Loucy (cell line): ENCODE measurements around the gene CYB5R3.
"Not testable (repeated sequence)": the region's sequence is repeated elsewhere in the genome, so short reads cannot be mapped to it uniquely, and the experiment has no call there.

Source experiments
- H2AFZ ChIP-seq: fragments of 200-600 bp; sonication (generic); 2 replicates; pipeline ENCODE4 v1.6.0; 2016; ENCODE audit warnings: antibody characterized with exemption, mild to moderate bottlenecking, low read length, moderate library complexity
- H3F3A ChIP-seq: fragments of 200-600 bp; 2 replicates; pipeline ENCODE4 v1.6.0; 2016; ENCODE audit warnings: antibody characterized with exemption, low read depth, mild to moderate bottlenecking
- H3K27me3 ChIP-seq: fragments of 200-600 bp; sonication (generic); 2 replicates; pipeline ENCODE4 v1.6.1; 2014; ENCODE audit warnings: low read length, mild to moderate bottlenecking; ENCODE audit not compliant: insufficient read depth, poor library complexity, severe bottlenecking
- H3K36me3 ChIP-seq: fragments of 200-600 bp; sonication (generic); 2 replicates; pipeline ENCODE4 v1.6.1; 2016; ENCODE audit warnings: low read length; ENCODE audit not compliant: insufficient read depth
- H3K4me1 ChIP-seq: fragments of 200-600 bp; sonication (generic); 2 replicates; pipeline ENCODE4 v1.5.1; 2014; ENCODE audit warnings: low read length, mild to moderate bottlenecking; ENCODE audit not compliant: insufficient read depth, poor library complexity, severe bottlenecking
- H3K4me2 ChIP-seq: fragments of 200-600 bp; sonication (generic); 2 replicates; pipeline ENCODE4 v1.6.0; 2014; ENCODE audit warnings: antibody characterized with exemption, low read length, low read depth, mild to moderate bottlenecking; ENCODE audit not compliant: poor library complexity, severe bottlenecking
- H3K4me3 ChIP-seq: fragments of 200-600 bp; sonication (generic); 2 replicates; pipeline ENCODE4 v1.5.1; 2014; ENCODE audit warnings: low read length, mild to moderate bottlenecking, mixed read lengths; ENCODE audit not compliant: poor library complexity, severe bottlenecking
- H3K79me2 ChIP-seq: fragments of 200-600 bp; sonication (generic); 2 replicates; pipeline ENCODE4 v1.6.1; 2014; ENCODE audit warnings: low read length; ENCODE audit not compliant: insufficient read depth
- H3K9ac ChIP-seq: fragments of 200-600 bp; sonication (generic); 2 replicates; pipeline ENCODE4 v1.6.0; 2014; ENCODE audit warnings: mild to moderate bottlenecking, low read depth, low read length, moderate library complexity; ENCODE audit not compliant: poor library complexity, severe bottlenecking
- H3K9me2 ChIP-seq: fragments of 200-600 bp; sonication (generic); replicated peaks from 2 replicates; pipeline ENCODE4 v1.6.1; 2016; ENCODE audit warnings: low read depth, low read length, mixed read lengths
- H3K9me3 ChIP-seq: fragments of 200-600 bp; sonication (generic); 2 replicates; pipeline ENCODE4 v1.6.1; 2014; ENCODE audit warnings: mild to moderate bottlenecking, antibody characterized with exemption, low read length, low read depth; ENCODE audit not compliant: insufficient read depth
- H4K20me1 ChIP-seq: fragments of 200-600 bp; sonication (generic); 2 replicates; pipeline ENCODE4 v1.6.0; 2014; ENCODE audit warnings: antibody characterized with exemption, low read length, mild to moderate bottlenecking; ENCODE audit not compliant: insufficient read depth, poor library complexity, severe bottlenecking
- EZH2phosphoT487 ChIP-seq: fragments of 200-600 bp; IDR thresholded peaks from 2 replicates; pipeline ENCODE4 v1.6.1; 2018; ENCODE audit warnings: antibody characterized with exemption, mild to moderate bottlenecking, moderate library complexity, borderline replicate concordance
- TF ChIP-seq, protein P1 (sequence below): fragments of 200-600 bp; sonication (generic); conservative IDR thresholded peaks from 2 replicates; pipeline ENCODE4 v1.5.1; 2014; ENCODE audit warnings: mild to moderate bottlenecking, antibody characterized with exemption, low read length

Gene CYB5R3

GRCh38 chr22:42673898-42674401 is 24.8 kb upstream of the CYB5R3 start:
- Histone ChIP-seq H3F3A (no peaks in the 10 kb centered on the region), H4K20me1 (no peaks in the 10 kb centered on the region), H3K36me3 (no peaks in the 10 kb centered on the region), H3K79me2 (no peaks in the 10 kb centered on the region), H2AFZ (no peak overlapping the region), H3K4me2 (no peak overlapping the region), H3K9ac (no peak overlapping the region), H3K9me3 (no peaks in the 10 kb centered on the region), H3K4me1 (no peaks in the 10 kb centered on the region), H3K4me3 (no peak overlapping the region), H3K27me3 (no peaks in the 10 kb centered on the region), H3K9me2 (no peaks in the 10 kb centered on the region)
- no peak for TF ChIP-seq EZH2phosphoT487
- TF ChIP-seq, protein P1, sequence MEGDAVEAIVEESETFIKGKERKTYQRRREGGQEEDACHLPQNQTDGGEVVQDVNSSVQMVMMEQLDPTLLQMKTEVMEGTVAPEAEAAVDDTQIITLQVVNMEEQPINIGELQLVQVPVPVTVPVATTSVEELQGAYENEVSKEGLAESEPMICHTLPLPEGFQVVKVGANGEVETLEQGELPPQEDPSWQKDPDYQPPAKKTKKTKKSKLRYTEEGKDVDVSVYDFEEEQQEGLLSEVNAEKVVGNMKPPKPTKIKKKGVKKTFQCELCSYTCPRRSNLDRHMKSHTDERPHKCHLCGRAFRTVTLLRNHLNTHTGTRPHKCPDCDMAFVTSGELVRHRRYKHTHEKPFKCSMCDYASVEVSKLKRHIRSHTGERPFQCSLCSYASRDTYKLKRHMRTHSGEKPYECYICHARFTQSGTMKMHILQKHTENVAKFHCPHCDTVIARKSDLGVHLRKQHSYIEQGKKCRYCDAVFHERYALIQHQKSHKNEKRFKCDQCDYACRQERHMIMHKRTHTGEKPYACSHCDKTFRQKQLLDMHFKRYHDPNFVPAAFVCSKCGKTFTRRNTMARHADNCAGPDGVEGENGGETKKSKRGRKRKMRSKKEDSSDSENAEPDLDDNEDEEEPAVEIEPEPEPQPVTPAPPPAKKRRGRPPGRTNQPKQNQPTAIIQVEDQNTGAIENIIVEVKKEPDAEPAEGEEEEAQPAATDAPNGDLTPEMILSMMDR: no peak

GRCh38 chr22:42673071-42673470 is 23.9 kb upstream of the CYB5R3 start:
- not testable (repeated sequence) for H3K79me2 ChIP-seq, H3K4me3 ChIP-seq, H3K4me2 ChIP-seq

DNA sequence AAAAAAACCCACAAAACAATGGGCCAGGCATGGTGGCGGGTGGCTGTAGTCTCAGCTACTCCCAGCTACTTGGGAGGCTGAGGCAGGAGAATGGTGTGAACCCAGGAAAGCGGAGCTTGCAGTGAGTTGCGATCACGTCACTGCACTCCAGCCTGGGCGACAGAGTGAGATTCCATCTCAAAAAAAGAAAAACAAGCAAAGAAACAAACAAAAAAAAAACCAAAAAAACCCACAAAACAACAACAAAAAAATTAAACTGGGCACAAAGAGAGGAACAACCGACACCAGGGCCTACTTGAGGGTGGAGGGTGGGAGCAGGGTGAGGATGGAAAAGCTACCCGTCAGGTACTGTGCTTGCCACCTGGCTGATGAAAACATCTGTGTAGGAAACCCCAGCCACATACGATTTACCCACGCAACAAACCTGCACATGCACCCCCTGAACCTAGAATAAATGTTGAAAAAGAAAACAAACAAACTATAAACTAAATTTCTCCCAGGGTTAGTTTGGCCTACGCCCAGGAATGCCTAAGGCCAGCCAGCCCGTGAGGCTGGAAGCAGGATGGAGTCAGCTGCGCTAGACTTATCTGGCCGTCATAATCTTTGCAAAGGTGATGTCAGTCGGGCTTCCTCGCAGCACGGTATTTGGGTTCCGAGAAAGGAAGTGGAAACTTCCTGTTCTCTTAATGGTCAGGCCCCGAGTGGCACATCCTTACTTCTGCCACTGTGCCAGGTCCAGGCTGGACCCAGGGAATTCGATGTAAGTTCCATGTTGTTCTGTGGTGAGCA is 21.9 kb upstream of the CYB5R3 start:
- H2AFZ ChIP-seq: no peak overlapping the region
- H3K4me2 ChIP-seq: no peak overlapping the region
- H3K79me2 ChIP-seq: no peaks in the 10 kb centered on the region
- no peaks in the 10 kb centered on the region for H3K9me2 ChIP-seq
- no peaks in the 10 kb centered on the region for H3K4me1 ChIP-seq
- no peaks in the 10 kb centered on the region for H4K20me1 ChIP-seq
- no peaks in the 10 kb centered on the region for H3K36me3 ChIP-seq
- H3K27me3 ChIP-seq: no peaks in the 10 kb centered on the region
- no peak for TF ChIP-seq EZH2phosphoT487
- TF ChIP-seq, protein P1: no peak
- H3F3A ChIP-seq: no peaks in the 10 kb centered on the region
- no peak overlapping the region for H3K9ac ChIP-seq
- H3K9me3 ChIP-seq: no peaks in the 10 kb centered on the region
- H3K4me3 ChIP-seq: no peak overlapping the region

More at GRCh38 chr22:42673071-42673470, 23.9 kb upstream of the CYB5R3 start:
- H3K9me2 ChIP-seq, H3K9me3 ChIP-seq, H3K4me1 ChIP-seq, H3K36me3 ChIP-seq, H4K20me1 ChIP-seq, H3K27me3 ChIP-seq, H3F3A ChIP-seq, H3K9ac ChIP-seq, H2AFZ ChIP-seq: not testable (repeated sequence)

DNA sequence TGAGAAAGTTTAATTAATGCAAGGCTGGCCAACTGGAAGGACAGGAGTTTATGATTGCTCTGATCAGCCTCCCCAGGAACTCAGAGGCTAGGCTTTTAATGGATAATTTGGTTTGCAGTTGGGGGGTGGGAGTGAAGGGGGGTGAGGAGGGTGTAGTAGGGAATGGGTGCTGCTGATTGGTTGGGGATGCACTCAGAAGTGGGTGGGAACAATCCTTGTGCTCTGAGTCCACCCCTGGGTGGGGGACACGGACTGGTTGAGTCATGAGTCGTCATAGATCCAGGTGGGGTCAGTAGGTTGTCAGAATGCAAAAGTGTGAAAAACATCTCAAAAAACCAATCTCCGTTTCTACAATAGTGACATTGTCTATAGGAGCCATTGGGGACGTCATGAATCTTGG is 20.9 kb upstream of the CYB5R3 start:
- H3K79me2 ChIP-seq: no peaks in the 10 kb centered on the region
- TF ChIP-seq, protein P1: no peak
- no peak for TF ChIP-seq EZH2phosphoT487
- no peaks in the 10 kb centered on the region for H4K20me1 ChIP-seq
- no peak overlapping the region for H3K4me2 ChIP-seq
- no peak overlapping the region for H3K9ac ChIP-seq
- H3K4me1 ChIP-seq: no peaks in the 10 kb centered on the region
- H3K4me3 ChIP-seq: no peak overlapping the region
- no peaks in the 10 kb centered on the region for H3K27me3 ChIP-seq
- H3K9me2 ChIP-seq: no peaks in the 10 kb centered on the region
- H3K36me3 ChIP-seq: no peaks in the 10 kb centered on the region
- H3F3A ChIP-seq: no peaks in the 10 kb centered on the region
- H3K9me3 ChIP-seq: no peaks in the 10 kb centered on the region
- no peak overlapping the region for H2AFZ ChIP-seq

- not testable (repeated sequence) for H2AFZ ChIP-seq, H3K4me2 ChIP-seq, H3K9me3 ChIP-seq, H3K4me1 ChIP-seq, H3K27me3 ChIP-seq, H3K4me3 ChIP-seq, H3F3A ChIP-seq, H3K79me2 ChIP-seq, H3K9ac ChIP-seq, H4K20me1 ChIP-seq, H3K36me3 ChIP-seq, H3K9me2 ChIP-seq
Measured at GRCh38 chr22:42666393-42666792, 17.2 kb upstream of the CYB5R3 start.
